GM04503 (cell line): ENCODE results near the gene SLC25A19.

Experiments
- DNase-seq: peaks from one replicate; pipeline ENCODE4 v3.0.0-alpha.2; 2012; ENCODE audit warnings: low read depth

SLC25A19 gene

DNA sequence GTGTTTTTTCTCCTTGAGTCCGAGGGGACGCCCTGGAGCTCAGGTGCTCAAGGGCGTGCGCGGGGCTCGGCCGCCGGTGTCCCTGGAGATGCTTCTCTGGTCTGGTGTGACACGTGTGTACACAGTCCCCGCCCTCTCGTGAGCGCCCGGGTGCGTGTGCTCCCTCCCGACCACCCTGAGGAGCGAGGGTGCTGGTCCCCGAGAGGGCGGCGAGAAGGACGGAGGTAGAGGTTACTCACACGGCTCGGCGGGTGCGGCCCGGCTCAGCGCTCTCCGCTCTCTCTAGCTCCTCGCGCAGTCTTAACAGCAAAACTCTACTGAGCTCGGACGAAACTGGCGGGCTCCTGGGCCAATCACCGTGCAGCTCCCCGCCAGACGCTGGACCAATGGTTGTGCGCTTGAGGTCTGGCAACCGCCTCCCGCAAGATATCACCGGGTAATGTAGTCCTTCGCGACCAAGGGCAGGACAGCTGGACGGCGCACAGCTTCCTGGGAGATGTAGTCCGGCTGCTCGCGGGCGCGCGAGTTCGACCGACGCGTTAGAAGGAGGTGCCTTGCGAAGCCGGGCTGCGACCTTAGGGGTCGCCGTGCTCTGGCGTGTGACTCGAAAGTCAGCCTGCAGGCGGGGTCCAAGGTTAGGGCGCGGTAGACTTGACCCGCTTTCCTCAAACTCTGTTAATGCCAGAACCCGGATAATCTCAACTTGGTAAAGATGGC is at the start of gene SLC25A19:
TSS of gene SLC25A19 (minus strand) at position 319 of the 717 bp plus-strand sequence. CDS start 2,669 bp downstream, outside the sequence.
- DNase-seq, result peak; percentile 95

DNA sequence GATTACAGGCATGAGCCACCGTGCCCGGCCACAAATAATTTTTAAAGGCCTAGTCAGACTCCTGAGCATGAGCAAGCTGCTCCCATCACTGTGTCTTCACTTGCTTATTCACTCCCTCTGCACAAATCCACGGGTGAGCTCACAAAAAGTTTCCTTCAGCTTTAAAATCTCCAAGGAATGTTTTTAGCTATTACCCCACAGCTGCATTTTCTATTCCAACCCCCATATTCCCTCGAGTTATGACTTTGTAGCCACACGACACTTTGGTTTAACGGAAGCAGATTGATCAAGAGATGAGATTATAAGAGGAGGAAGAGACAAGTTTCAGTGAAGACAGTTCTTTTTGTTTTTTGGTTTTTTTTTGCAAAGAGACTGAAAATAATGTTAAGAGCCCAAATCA is 49.1 kb upstream of the SLC25A19 start:
- no peak for DNase-seq

- DNase-seq, result no peak
Measured at GRCh38 chr17:75335315-75335714, 46.1 kb upstream of the SLC25A19 start.

- no peak for DNase-seq
Measured at GRCh38 chr17:75334723-75335122, 45.5 kb upstream of the SLC25A19 start.

DNA sequence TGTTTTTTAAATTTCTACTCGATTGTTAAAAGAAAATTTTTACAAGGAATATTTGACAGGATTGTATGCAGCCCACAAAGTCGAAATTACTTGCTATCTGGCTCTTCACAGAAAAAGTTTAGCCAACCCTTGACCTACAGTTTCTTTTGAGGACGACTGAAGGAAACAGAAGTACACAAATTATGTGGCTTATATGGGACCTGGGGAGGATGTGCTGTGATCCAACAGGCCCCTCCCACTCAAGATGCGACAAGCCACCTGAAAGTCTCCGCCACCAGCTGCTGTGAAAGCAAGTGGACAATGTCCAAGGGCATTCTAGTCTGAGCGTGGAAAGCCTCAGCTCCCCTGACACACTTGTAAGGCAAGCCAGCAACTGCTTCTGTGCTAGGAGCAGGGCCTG is 42.4 kb upstream of the SLC25A19 start:
- DNase-seq, result no peak

DNA sequence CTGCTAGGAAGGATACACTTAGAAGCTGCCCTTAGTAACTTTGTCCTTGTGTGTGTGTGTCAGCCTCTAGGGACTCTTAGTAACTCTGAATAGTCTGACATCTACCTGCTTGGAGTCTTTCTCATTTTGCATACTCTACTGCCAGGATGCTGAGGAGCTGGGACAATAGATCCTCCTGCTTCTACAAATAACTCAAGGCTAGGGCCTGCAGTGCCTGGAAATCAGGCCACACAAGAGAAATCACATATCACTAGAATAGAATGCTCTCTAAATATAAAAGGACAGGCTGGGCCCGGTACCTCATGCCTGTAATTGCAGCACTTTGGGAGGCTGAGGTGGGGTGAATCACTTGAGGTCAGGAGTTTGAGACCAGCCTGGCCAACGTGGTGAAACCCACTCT is 38.5 kb upstream of the SLC25A19 start:
- DNase-seq, result no peak

GRCh38 chr17:75326226-75326848 is 37.1 kb upstream of the SLC25A19 start:
- no peak for DNase-seq

GRCh38 chr17:75325827-75326225 is 36.6 kb upstream of the SLC25A19 start:
- DNase-seq, result no peak

DNA sequence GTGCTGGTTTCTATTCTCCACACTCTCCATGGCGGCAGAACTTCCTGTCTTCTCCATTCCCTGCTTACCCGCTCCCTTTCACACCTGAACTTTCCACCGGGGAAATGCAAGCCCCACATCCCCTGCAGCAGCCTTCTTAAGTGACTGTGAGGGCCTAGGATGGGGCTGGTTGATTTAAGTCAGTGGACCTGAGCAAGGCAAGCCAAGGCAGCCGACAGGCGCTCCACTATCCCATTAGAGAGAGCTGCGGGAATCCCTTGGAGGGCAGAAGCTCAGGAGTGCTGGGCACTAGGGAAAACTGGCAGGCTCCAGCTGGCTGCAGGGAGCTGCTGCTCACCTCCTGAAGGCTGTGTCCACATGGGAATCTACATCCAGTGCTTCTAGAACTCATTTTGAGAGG is 36.1 kb upstream of the SLC25A19 start:
- no peak for DNase-seq

GRCh38 chr17:75321506-75321905 is 32.3 kb upstream of the SLC25A19 start:
- no peak for DNase-seq

DNA sequence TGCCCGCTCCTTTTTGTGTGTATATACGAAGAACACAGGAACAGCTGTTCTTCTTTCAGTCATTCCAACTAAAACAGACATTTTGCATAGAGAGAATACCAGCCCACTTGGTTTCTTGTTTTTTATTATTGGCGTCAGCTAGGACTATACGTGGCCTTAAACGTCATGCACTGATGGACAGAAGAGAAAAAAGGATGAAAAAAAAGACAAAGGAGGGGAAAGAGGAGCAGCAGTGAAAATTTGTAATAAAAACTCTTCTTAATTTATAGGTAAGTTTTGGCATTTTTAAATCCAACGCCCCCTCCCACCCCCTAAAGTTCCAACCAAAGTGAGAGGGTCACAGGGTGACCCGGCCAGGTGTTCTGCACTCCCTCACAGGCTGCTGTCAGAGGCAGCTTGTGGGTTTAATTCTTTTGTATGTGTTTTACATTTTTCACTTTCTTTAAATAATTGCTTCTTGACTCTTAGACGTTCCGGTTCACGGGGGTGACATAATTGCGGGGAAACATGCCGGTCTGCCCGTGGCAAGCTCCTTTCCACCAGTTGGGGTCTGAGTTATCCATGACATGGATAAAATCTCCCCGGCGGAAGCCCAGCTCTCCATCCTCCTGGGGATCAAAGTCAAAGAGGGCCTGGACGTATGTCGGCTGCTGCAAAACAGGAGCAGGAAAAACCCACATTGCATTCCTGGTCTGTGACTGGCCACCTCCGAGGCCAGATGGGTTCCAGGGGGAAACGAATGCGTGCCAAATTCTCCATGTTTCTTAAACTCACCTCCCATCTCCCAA is 30.9 kb upstream of the SLC25A19 start:
- no peak for DNase-seq

- DNase-seq, result no peak
Measured at GRCh38 chr17:75318615-75319222, 29.5 kb upstream of the SLC25A19 start.

DNA sequence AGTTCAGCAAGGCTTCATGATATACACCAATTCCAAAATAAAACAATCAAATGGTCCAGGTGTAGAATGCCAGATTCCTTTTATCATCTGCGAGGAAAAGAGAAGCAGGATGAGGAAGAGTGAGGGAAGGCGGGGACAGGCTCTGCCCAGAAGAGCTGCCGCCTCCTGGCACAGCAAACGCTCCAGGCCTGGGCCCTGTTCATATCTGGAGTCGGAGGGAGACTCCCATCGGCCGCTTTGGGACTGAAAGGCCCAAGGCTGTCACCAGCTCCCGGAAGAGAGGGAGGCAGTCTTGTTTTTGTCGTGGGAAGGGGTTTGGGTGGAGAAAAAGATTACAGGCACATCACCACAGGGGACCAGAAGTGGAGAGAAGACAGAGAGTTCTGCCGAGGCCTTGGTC is 29.0 kb upstream of the SLC25A19 start:
- no peak for DNase-seq

DNA sequence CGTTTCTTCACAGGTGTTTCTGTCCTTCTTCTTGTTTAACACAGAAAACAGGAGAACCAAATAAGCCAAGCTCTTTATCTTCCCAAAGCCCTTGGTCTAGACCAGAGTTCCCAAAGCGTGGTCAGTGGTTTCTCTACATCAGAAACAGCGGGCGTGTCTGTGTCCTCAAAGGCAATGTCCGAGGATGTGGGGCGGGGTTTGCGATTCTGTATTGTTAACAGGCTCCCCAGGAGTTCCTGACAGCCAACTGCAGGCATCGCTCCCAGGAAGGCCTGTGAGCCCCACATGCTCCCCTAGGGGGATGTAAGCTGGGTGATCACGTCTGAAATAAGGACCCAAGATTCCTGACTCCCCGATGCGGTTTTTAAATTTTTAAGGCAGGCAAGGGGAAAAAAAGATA is 28.4 kb upstream of the SLC25A19 start:
- no peak for DNase-seq

DNA sequence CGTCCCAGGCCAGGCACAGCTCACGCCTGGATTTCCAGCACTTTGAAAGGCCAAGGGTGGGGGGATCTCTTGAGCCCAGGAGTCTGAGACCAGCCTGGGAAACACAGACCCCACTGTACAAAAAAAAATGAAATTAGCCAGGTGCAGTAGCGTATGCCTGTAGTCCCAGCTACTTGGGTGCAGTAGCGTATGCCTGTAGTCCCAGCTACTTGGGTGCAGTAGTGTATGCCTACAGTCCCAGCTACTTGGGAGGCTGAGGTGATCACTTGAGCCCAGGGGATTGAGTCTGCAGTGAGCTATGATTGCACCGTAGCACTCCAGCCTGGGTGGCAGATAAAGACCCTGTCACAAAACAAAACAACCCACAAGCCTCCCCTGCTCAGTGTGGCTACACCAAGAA is 27.0 kb upstream of the SLC25A19 start:
- no peak for DNase-seq

GRCh38 chr17:75315541-75316243 is 26.5 kb upstream of the SLC25A19 start:
- no peak for DNase-seq

- no peak for DNase-seq
Measured at GRCh38 chr17:75313941-75314551, 24.8 kb upstream of the SLC25A19 start.

DNA sequence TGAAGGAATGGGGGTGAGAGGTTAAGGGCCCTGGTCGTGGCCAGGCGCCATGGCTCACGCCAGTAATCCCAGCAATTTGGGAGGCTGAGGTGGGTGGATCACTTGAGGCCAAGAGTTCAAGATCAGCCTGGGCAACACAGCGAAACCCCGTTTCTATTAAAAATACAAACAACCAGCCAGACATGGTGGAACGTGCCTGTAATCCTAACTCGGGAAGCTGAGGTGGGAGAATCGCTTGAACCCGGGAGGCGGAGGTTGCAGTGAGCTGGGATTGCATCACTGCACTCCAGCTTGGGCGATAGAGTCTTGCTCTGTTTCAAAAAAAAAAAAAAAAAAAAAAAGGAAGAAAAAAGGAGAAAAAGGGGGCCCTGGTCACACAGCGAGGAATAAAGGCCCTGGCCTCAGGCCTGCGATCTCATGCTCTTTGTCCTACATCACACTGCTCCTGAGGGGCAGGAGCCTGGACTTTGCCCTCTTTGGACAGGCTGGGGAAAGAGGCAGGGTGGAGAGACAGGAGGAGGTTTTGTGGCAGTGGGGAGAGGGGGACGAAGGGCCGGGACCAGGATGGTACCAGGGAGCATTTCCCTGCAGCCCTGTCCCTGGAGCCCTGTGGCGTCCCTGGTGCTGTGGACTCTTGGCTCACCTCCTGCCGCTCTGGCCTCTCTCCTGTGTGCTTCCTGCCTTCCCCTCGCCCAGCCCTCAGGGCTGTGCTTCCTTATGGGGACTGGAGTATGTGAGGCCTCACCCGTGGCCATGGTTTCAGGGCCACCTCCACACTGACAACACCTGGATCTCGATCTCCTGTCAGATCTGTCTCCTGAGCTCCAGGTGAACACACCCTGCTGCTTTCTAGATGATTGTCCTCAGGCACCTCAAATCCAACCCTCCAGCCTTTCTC is 19.7 kb upstream of the SLC25A19 start:
- no peak for DNase-seq

DNA sequence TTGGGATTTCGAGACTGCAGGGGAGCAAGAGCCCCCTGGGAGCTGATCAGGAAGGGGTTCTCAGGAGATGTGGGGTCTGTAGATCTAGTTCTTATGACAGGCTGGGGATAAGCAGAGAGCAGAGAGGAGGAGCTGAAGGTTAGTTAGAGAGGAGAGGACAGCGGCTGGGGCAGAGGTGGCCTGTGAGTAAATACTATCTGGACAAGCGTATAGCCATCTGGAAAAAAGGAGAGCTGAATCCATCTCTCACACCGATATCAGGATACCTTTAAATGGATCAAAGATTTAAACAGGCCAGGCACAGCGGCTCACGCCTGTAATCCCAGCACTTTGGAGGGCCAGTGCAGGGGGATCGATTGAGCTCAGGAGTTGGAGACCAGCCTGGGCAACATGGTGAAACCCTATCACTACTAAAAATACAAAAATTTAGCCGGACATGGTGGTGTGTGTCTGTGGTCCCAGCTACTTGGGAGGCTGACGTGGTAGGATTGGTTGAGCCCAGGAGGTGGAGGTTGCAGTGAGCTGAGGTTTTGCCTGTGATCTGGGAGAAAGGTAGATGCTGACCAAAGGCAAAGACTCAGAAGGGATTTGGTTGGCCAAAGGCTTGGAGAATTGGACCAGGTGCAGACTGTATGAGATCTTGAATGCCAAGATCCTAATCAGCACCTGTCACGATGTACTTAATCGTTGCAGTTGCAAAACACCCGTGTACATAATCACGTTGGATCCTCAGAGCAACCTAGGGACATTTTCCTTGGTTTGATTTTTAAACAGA is 18.9 kb upstream of the SLC25A19 start:
- DNase-seq, result no peak
